22Rv1 (cell line): ENCODE data around the gene GADD45B.
"Not testable (repeated sequence)": the region's sequence is repeated elsewhere in the genome, so short reads cannot be mapped to it uniquely, and the experiment has no call there.

Experiments
- H3K27ac ChIP-seq: fragments of 450-650 bp; 2 replicates; pipeline ENCODE4 v1.5.1; 2017
- CTCF ChIP-seq: fragments of 450-650 bp; IDR thresholded peaks from 2 replicates; pipeline ENCODE4 v1.5.1; 2017; ENCODE audit warnings: mild to moderate bottlenecking
- ZFX ChIP-seq: fragments of 450-650 bp; IDR thresholded peaks from 2 replicates; pipeline ENCODE4 v1.6.1; 2017; ENCODE audit warnings: antibody characterized with exemption, borderline replicate concordance

GADD45B gene

GRCh38 chr19:2492870-2493269 lies 16.9 kb downstream of the GADD45B start:
- TF ChIP-seq ZFX, result no peak
- no peak for TF ChIP-seq CTCF
- H3K27ac ChIP-seq, result no peak overlapping the region

GRCh38 chr19:2493448-2493847 lies 17.5 kb downstream of the GADD45B start:
- H3K27ac ChIP-seq, result not testable (repeated sequence)

GRCh38 chr19:2494084-2494446 lies 18.1 kb downstream of the GADD45B start:
- H3K27ac ChIP-seq, result peak overlapping the region; percentile 88
- no peak for TF ChIP-seq ZFX
- TF ChIP-seq CTCF, result no peak

- peak overlapping the region; percentile 88 for H3K27ac ChIP-seq
- TF ChIP-seq CTCF (no peak), ZFX (no peak)
Observed at GRCh38 chr19:2494447-2495129, 18.7 kb downstream of the GADD45B start.

- no peak for TF ChIP-seq ZFX
- 0 out of 2 replicates have a peak, but pooled peaks have one; percentile 5 for TF ChIP-seq CTCF
Observed at GRCh38 chr19:2495130-2495641, 19.3 kb downstream of the GADD45B start.

GRCh38 chr19:2495651-2496316 lies 19.9 kb downstream of the GADD45B start:
- H3K27ac ChIP-seq, result peak overlapping the region; percentile 88
- no peak for TF ChIP-seq CTCF
- TF ChIP-seq ZFX, result no peak

More at GRCh38 chr19:2495130-2495641, 19.3 kb downstream of the GADD45B start:
- H3K27ac ChIP-seq, result peak overlapping the region; percentile 88

- TF ChIP-seq ZFX (no peak), CTCF (no peak)
- H3K27ac ChIP-seq, result peak overlapping the region; percentile 88; the same call in 1 of the 2 replicates
Observed at GRCh38 chr19:2497186-2497585, 21.3 kb downstream of the GADD45B start.
